PFSK-1 (cell line): ENCODE results near the gene RPS6KA2.

Source experiments
- POLR2AphosphoS5 ChIP-seq: IDR thresholded peaks from 2 replicates; pipeline ENCODE4 v1.6.1; 2012; ENCODE audit warnings: low read depth, mild to moderate bottlenecking, control low read depth, low read length, moderate library complexity
- SIN3A ChIP-seq: IDR thresholded peaks from 2 replicates; pipeline ENCODE4 v1.6.1; 2012; ENCODE audit warnings: mild to moderate bottlenecking, low read length, moderate library complexity, borderline replicate concordance; ENCODE audit not compliant: insufficient read depth
- TAF1 ChIP-seq: IDR thresholded peaks from 2 replicates; pipeline ENCODE4 v1.6.1; 2012; ENCODE audit warnings: low read length, control low read depth, borderline replicate concordance; ENCODE audit not compliant: insufficient read depth

DNA sequence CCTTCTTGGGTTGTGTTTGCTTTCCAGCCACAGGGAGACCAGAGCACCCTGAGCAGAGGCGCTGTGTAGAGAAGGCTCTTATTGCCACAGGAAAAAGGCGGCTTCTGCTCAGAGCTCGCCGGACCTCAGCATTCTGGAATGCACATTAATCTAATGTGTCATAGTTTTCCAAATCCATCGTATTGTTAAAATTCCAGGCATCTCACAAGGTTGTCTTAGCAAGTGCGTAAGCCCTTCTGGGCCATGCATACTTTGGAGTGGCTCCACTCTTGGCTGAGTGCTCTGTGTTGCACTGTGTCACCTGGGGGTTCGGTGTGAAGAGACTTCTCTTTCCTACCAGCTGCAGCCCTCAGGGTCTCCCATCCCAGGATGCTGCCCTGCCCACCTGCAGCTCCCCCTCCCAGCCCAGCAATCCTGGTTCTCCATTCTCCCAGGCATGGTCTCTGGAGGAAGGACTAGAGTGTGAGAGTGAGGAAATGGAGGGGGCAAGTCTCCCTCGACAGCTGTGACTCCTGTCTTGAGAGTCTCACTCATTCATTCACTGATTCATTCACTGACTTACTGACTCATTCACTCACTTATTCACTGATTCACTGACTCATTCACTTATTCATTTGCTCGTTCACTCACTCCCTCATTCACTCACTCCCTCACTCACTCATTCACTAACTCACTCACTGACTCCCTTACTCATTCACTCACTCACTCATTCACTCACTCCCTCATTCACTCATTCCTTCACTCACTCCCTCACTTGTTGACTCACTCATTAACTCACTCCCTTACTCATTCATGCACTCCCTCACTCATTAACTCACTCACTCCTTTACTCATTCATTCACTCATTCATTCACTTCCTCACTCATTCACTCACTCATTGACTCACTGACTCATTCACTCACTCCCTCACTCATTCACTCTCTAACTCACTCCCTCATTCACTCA lies 160.6 kb downstream of the RPS6KA2 start:
- TF ChIP-seq POLR2AphosphoS5, result peak; percentile 84
- TF ChIP-seq TAF1, result peak; percentile 67; the same call in 1 of the 2 replicates
- 0 out of 2 replicates have a peak, but pooled peaks have one; percentile 46 for TF ChIP-seq SIN3A
